H1 (cell line): ENCODE measurements around the gene XPNPEP2. TPM values are rescaled to one million over a fixed set of nuclear protein-coding genes. Genes with fewer than 3 reads are reported as not detected.

Experiments
- CTCF ChIA-PET: fragments of 300-600 bp; sonication (Branson Sonifier 250); formaldehyde crosslinking; loops from one replicate; lab custom pipeline; 2021; ENCODE audit not compliant: partially characterized antibody; lab: Charles Lee
- POLR2A ChIA-PET: fragments of 300-600 bp; sonication (Branson Sonifier 250); formaldehyde crosslinking; loops from one replicate; lab custom pipeline; 2021; ENCODE audit warnings: inconsistent platforms; ENCODE audit not compliant: partially characterized antibody; lab: Charles Lee
- DNase-seq, 2 experiments: peaks; one replicate each; pipeline versions ENCODE4 v3.0.0 to v3.0.0-alpha.2; 2010 to 2022; ENCODE audit warnings: low spot score in 2 of 2, low read depth in 1 of 2, mixed read lengths in 1 of 2
- FAIRE-seq: peaks from 2 replicates; lab custom pipeline; 2011; peaks lifted over from hg19 to GRCh38; lab: Jason Lieb, UNC
- H2AFZ ChIP-seq: 2 replicates; pipeline ENCODE4 v1.8.1; 2012; ENCODE audit warnings: low read length, inconsistent platforms
- H2AK5ac ChIP-seq: 2 replicates; pipeline ENCODE4 v1.6.1; 2013; ENCODE audit warnings: low read depth, low read length
- H2BK120ac ChIP-seq: replicated peaks from 2 replicates; pipeline ENCODE3; 2013; ENCODE audit warnings: low read depth, low read length, inconsistent platforms
- H2BK12ac ChIP-seq: 2 replicates; pipeline ENCODE4 v1.6.1; 2013; ENCODE audit warnings: low read depth, low read length
- H2BK15ac ChIP-seq: 2 replicates; pipeline ENCODE4 v1.6.1; 2013; ENCODE audit warnings: low read length
- H2BK20ac ChIP-seq: 2 replicates; pipeline ENCODE4 v1.6.1; 2013; ENCODE audit warnings: low read length
- H2BK5ac ChIP-seq: 2 replicates; pipeline ENCODE4 v1.6.1; 2013; ENCODE audit warnings: low read depth, low read length
- H3K14ac ChIP-seq: 2 replicates; pipeline ENCODE4 v1.6.1; 2013; ENCODE audit warnings: inconsistent platforms; ENCODE audit not compliant: insufficient read length
- H3K18ac ChIP-seq: 2 replicates; pipeline ENCODE4 v1.6.1; 2013; ENCODE audit warnings: low read length; ENCODE audit errors: extremely low read depth
- H3K23ac ChIP-seq: 2 replicates; pipeline ENCODE4 v1.6.1; 2013; ENCODE audit warnings: inconsistent platforms; ENCODE audit not compliant: insufficient read length
- H3K23me2 ChIP-seq: 2 replicates; pipeline ENCODE4 v1.6.1; 2013; ENCODE audit warnings: low read depth, low read length
- H3K27ac ChIP-seq: 2 replicates; pipeline ENCODE4 v1.6.1; 2011; ENCODE audit warnings: low read depth, low read length, inconsistent platforms
- H3K27me3 ChIP-seq, 4 experiments: replicated peaks in 1 of 4; 1 replicate in 1 of 4; 2 replicates in 3 of 4; pipeline versions ENCODE4 v1.6.1 to v1.8.1; 2011 to 2013; ENCODE audit warnings: low read length in 3 of 4, mild to moderate bottlenecking in 3 of 4, inconsistent platforms in 2 of 4, mixed read lengths in 2 of 4, moderate library complexity in 1 of 4; ENCODE audit not compliant: control insufficient read depth in 3 of 4, insufficient read depth in 3 of 4; ENCODE audit errors: extremely low read depth in 1 of 4
- H3K36me3 ChIP-seq, 4 experiments: 2 replicates each; pipeline versions ENCODE4 v1.6.1 to v1.8.1; 2011 to 2013; ENCODE audit warnings: mild to moderate bottlenecking in 4 of 4, low read length in 3 of 4, moderate library complexity in 2 of 4, control low read depth in 1 of 4, inconsistent platforms in 1 of 4; ENCODE audit not compliant: insufficient read depth in 4 of 4, control insufficient read depth in 2 of 4
- H3K4ac ChIP-seq: replicated peaks from 2 replicates; pipeline ENCODE3; 2013; ENCODE audit warnings: low read length, low read depth, mixed read lengths, inconsistent platforms; ENCODE audit not compliant: insufficient read length
- H3K4me1 ChIP-seq, 4 experiments: replicated peaks in 1 of 4; 1 replicate in 1 of 4; 2 replicates in 3 of 4; pipeline versions ENCODE4 v1.6.1 to v1.8.1; 2011 to 2013; ENCODE audit warnings: low read length in 3 of 4, inconsistent platforms in 2 of 4, mixed read lengths in 1 of 4; ENCODE audit not compliant: insufficient read depth in 4 of 4, control insufficient read depth in 3 of 4
- H3K4me2 ChIP-seq, 2 experiments: 2 replicates each; pipeline versions ENCODE4 v1.6.1 to v1.8.1; 2011 to 2013; ENCODE audit warnings: low read depth in 2 of 2, low read length in 2 of 2, control low read depth in 1 of 2, inconsistent platforms in 1 of 2, mild to moderate bottlenecking in 1 of 2; ENCODE audit not compliant: insufficient read depth in 1 of 2
- H3K4me3 ChIP-seq, 4 experiments: fragments of 200-600, 300-600 bp in 1 of 4; sonication (generic), shearing (Covaris generic), sonication (Bioruptor Twin) in 1 of 4; 2 replicates each; pipeline versions ENCODE4 v1.5.1 to v1.8.1; 2011 to 2016; ENCODE audit warnings: low read length in 4 of 4, low read depth in 3 of 4, control low read depth in 2 of 4, inconsistent platforms in 2 of 4, mild to moderate bottlenecking in 2 of 4, mixed read lengths in 1 of 4, moderate library complexity in 1 of 4; ENCODE audit not compliant: insufficient read depth in 2 of 4; ENCODE audit errors: extremely low read depth in 1 of 4
- H3K56ac ChIP-seq: replicated peaks from 2 replicates; pipeline ENCODE3; 2013; ENCODE audit warnings: low read depth, mild to moderate bottlenecking, mixed read lengths, low read length, inconsistent platforms; ENCODE audit not compliant: insufficient read length
- H3K79me1 ChIP-seq: 2 replicates; pipeline ENCODE4 v1.6.1; 2013; ENCODE audit warnings: low read depth, low read length, control low read depth
- H3K79me2 ChIP-seq, 2 experiments: 2 replicates each; pipeline versions ENCODE4 v1.6.1 to v1.8.1; 2012 to 2013; ENCODE audit warnings: low read length in 2 of 2, mild to moderate bottlenecking in 2 of 2, inconsistent platforms in 1 of 2; ENCODE audit not compliant: insufficient read depth in 2 of 2, control insufficient read depth in 1 of 2
- H3K9ac ChIP-seq, 4 experiments: replicated peaks in 1 of 4; 1 replicate in 1 of 4; 2 replicates in 3 of 4; pipeline versions ENCODE4 v1.6.1 to v1.8.1; 2011 to 2013; ENCODE audit warnings: low read depth in 3 of 4, low read length in 3 of 4, control low read depth in 2 of 4, mild to moderate bottlenecking in 2 of 4, moderate library complexity in 2 of 4, inconsistent platforms in 1 of 4; ENCODE audit errors: extremely low read depth in 1 of 4
- H3K9me3 ChIP-seq, 2 experiments: 2 replicates each; pipeline versions ENCODE4 v1.6.1 to v1.8.1; 2012 to 2013; ENCODE audit warnings: mild to moderate bottlenecking in 2 of 2, moderate library complexity in 2 of 2, control low read depth in 1 of 2, inconsistent platforms in 1 of 2, low read depth in 1 of 2, low read length in 1 of 2, mixed read lengths in 1 of 2; ENCODE audit not compliant: insufficient read depth in 2 of 2
- H4K20me1 ChIP-seq, 2 experiments: replicated peaks in 1 of 2; 2 replicates each; pipeline versions ENCODE3 to v1.8.1; 2011 to 2013; ENCODE audit warnings: inconsistent platforms in 2 of 2, low read length in 2 of 2, mild to moderate bottlenecking in 1 of 2; ENCODE audit not compliant: insufficient read depth in 2 of 2, control insufficient read depth in 1 of 2
- H4K5ac ChIP-seq: 2 replicates; pipeline ENCODE4 v1.6.1; 2013; ENCODE audit warnings: low read length, low read depth, mixed read lengths, inconsistent platforms; ENCODE audit not compliant: insufficient read length
- H4K8ac ChIP-seq: 2 replicates; pipeline ENCODE4 v1.8.0; 2013; ENCODE audit warnings: mild to moderate bottlenecking, moderate library complexity, low read length, inconsistent platforms; ENCODE audit not compliant: insufficient read depth; ENCODE audit errors: extremely low read depth
- H4K91ac ChIP-seq: replicated peaks from 2 replicates; pipeline ENCODE3; 2013; ENCODE audit warnings: low read length, mixed read lengths, inconsistent platforms; ENCODE audit not compliant: insufficient read length
- ASH2L ChIP-seq: fragments of 200-600, 300-600 bp; sonication (generic); IDR thresholded peaks from one replicate; pipeline ENCODE4 v1.7.1; 2017; ENCODE audit warnings: low read length
- RFX5 ChIP-seq: IDR thresholded peaks from 2 replicates; pipeline ENCODE4 v1.6.1; 2011; ENCODE audit warnings: low read depth, low read length, improper control_type of control experiment, borderline replicate concordance
- SAP30 ChIP-seq: fragments of 300-600 bp; sonication (generic); IDR thresholded peaks from 2 replicates; pipeline ENCODE4 v1.7.1; 2012; ENCODE audit warnings: low read length, moderate library complexity, mild to moderate bottlenecking, inconsistent platforms; ENCODE audit not compliant: insufficient read depth, insufficient replicate concordance
- SP1 ChIP-seq: IDR thresholded peaks from 2 replicates; pipeline ENCODE4 v1.6.1; 2011; ENCODE audit warnings: low read depth, low read length
- TEAD4 ChIP-seq: IDR thresholded peaks from 2 replicates; pipeline ENCODE4 v1.6.1; 2012; ENCODE audit warnings: low read depth, low read length, inconsistent platforms, mixed read lengths
- WGBS, 2 experiments: shearing (Covaris generic) in 1 of 2; methylation state at CpG; one replicate each; pipeline versions ENCODE4 v1.1.6 to v1.1.7; 2013 to 2015; ENCODE audit warnings: low lambda C conversion rate in 2 of 2, mixed read lengths in 2 of 2, inconsistent platforms in 1 of 2, low coverage in 1 of 2, missing lambda C conversion rate in 1 of 2; ENCODE audit not compliant: insufficient replicate concordance in 2 of 2, insufficient coverage in 1 of 2, insufficient read length in 1 of 2; ENCODE audit errors: extremely low coverage in 1 of 2, missing lambda C conversion rate in 1 of 2; 5-methylcytosine and 5-hydroxymethylcytosine counted together
- polyA plus RNA-seq, 7 experiments: library from polyadenylated mRNA; depleted of rRNA in 3 of 7; stranded (reverse) in 5 of 7; unstranded in 2 of 7; fragments of >200 nt in 5 of 7; fragments of 200-250 nt in 2 of 7; gene quantifications; 1 replicate in 5 of 7; 2 replicates in 1 of 7; 4 replicates in 1 of 7; pipeline versions ENCODE4 v1.2.1 to v1.2.3, GENCODE V29; 2011 to 2013; ENCODE audit warnings: missing spikeins in 2 of 7, mixed read lengths in 2 of 7
- total RNA-seq: library from RNA; stranded (reverse); fragmentation: NEBNext Ultra II Directional; extraction: Animal tissue kit (Norgen Biotek cat#: 25700); gene quantifications from 2 replicates; pipeline ENCODE4 v1.2.1, GENCODE V29; 2021

XPNPEP2 gene
- total and polyA plus RNA-seq, 2 of the 8 experiments (the other 6 are each of a cell fraction or from before 2014, with no cell fraction given) = 0.27 TPM; not detected in 1

- no peaks in the 10 kb centered on the region for H3K23me2 ChIP-seq
- H2BK120ac ChIP-seq = no peak overlapping the region
- H3K56ac ChIP-seq = no peak overlapping the region
- H3K79me1 ChIP-seq = no peaks in the 10 kb centered on the region
- H3K14ac ChIP-seq = no peak overlapping the region
- H3K4me1 ChIP-seq = no peaks in the 10 kb centered on the region
- no peak overlapping the region for H2BK15ac ChIP-seq
- H2BK5ac ChIP-seq = no peak overlapping the region
- no peak overlapping the region for H2BK12ac ChIP-seq
- WGBS, 2 experiments = 90% methylated on average over 7 of the region's 7 CpGs; no CpG with 5 or more reads in 1 of the 2 experiments
- no peak overlapping the region for H4K5ac ChIP-seq
- no peak for TF ChIP-seq SP1
- no peak for TF ChIP-seq TEAD4
- TF ChIP-seq ASH2L = no peak
- no peak for TF ChIP-seq RFX5
- no peak for TF ChIP-seq SAP30
- TF ChIP-seq, all 59 proteins: peak for 0
- Histone ChIP-seq H3K18ac (no peak overlapping the region), H2BK20ac (no peak overlapping the region), H3K36me3 (peaks cover 0 to 14% (median 10%) of the 10 kb centered on the region in 4 experiments; a peak in 4 of 8 replicates), H4K91ac (no peak overlapping the region), H2AFZ (no peak overlapping the region), H3K4me3 (no peak overlapping the region), H3K23ac (no peak overlapping the region), H3K4ac (no peak overlapping the region), H2AK5ac (no peak overlapping the region), H4K8ac (no peak overlapping the region), H3K4me2 (no peak overlapping the region), H3K9ac (no peak overlapping the region), H3K27me3 (no peaks in the 10 kb centered on the region), H3K27ac (no peak overlapping the region), H3K79me2 (no peaks in the 10 kb centered on the region), H3K9me3 (no peaks in the 10 kb centered on the region), H4K20me1 (no peaks in the 10 kb centered on the region)
- ChIA-PET POLR2A (no interaction called here), CTCF (interaction anchor here (0.8 to 1.5 kb wide), 2 partner anchors 15 to 28 kb away, joined by 3 to 6 read pairs; no protein-coding TSS in a partner anchor)
- no peak for DNase-seq
- no peak for FAIRE-seq
These were observed 70.3 kb downstream of the XPNPEP2 start for GRCh38 chrX:129808829-129809796.
